NT2/D1 (cell line): ENCODE results near the gene RHOH.

Experiments used
- DNase-seq: peaks from one replicate; pipeline ENCODE4 v3.0.0-alpha.2; 2011; ENCODE audit warnings: low read depth, low spot score
- H3K27me3 ChIP-seq: 2 replicates; pipeline ENCODE4 v1.6.0; 2011; ENCODE audit warnings: mild to moderate bottlenecking; ENCODE audit not compliant: insufficient read length, insufficient read depth
- H3K36me3 ChIP-seq: 2 replicates; pipeline ENCODE4 v1.6.1; 2011; ENCODE audit warnings: mild to moderate bottlenecking, low read length, mixed read lengths; ENCODE audit not compliant: insufficient read depth, insufficient read length
- H3K4me1 ChIP-seq: 2 replicates; pipeline ENCODE4 v1.5.1; 2011; ENCODE audit not compliant: insufficient read depth, insufficient read length
- H3K4me3 ChIP-seq: 2 replicates; pipeline ENCODE4 v1.5.1; 2011; ENCODE audit warnings: low read depth; ENCODE audit not compliant: insufficient read length
- H3K9ac ChIP-seq: 2 replicates; pipeline ENCODE4 v1.6.0; 2011; ENCODE audit warnings: low read depth; ENCODE audit not compliant: insufficient read length
- H3K9me3 ChIP-seq: 2 replicates; pipeline ENCODE4 v1.5.1; 2011; ENCODE audit warnings: mild to moderate bottlenecking, low read length; ENCODE audit not compliant: insufficient read depth
- SUZ12 ChIP-seq: IDR thresholded peaks from 2 replicates; pipeline ENCODE4 v1.6.1; 2011; ENCODE audit not compliant: insufficient read length, insufficient read depth; ENCODE audit errors: extremely low read depth
- YY1 ChIP-seq: IDR thresholded peaks from 2 replicates; pipeline ENCODE4 v1.6.1; 2011; ENCODE audit not compliant: insufficient read length, insufficient read depth
- ZNF274 ChIP-seq: IDR thresholded peaks from 2 replicates; pipeline ENCODE4 v1.6.1; 2011; ENCODE audit warnings: mild to moderate bottlenecking, low read depth, low read length

Gene RHOH

DNA sequence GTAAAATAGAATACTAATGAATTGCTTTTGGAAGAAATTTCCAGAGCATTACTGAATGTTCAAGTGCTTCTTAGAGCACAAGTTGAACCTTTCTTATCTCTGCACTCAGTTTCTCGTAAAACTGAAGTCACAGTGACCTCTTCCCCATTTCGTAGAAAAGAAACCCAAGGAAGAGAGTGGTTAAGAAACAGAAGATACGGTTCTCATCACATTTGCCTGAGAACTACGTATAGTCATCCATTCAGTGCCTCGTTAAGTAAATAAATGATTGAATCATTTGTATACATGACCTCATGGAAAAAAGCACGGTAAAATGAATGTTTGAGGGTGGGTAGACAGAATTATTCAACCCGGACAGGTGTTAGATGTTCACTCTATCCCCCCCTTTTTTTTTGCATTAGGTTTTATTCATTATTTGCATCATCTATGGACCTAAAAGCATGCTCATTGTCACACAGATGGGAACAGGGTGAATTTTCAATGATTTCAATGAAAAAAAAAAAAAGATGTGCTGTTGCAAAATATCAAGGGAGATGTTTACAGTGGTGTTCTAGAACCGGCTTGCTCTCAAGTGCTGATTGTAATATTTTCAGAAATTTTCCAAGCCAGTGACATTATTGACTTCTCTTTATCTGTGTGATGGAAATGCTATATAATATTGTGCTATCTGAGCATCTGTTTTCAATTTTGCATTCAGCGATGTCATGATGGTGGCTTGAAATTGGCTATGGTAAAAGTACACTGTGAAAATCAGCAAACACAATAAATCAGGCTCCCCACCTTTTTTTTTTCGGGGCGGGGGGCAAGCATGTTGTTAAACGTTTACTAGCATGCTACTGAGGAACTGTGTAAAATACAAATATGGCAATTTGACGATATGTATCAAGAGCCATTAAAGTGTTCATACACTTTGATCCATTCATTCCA lies 4.3 kb downstream of the RHOH start:
- no peak for DNase-seq
- Histone ChIP-seq H3K27me3 (no peaks in the 10 kb centered on the region), H3K9me3 (no peaks in the 10 kb centered on the region), H3K4me3 (no peak overlapping the region), H3K4me1 (peaks cover 5% of the 10 kb centered on the region), H3K36me3 (no peaks in the 10 kb centered on the region), H3K9ac (no peak overlapping the region)
- TF ChIP-seq YY1 (no peak), SUZ12 (no peak), ZNF274 (no peak)

GRCh38 chr4:40201898-40202297 lies 5.1 kb downstream of the RHOH start:
- H3K4me1 ChIP-seq, result peaks cover 3% of the 10 kb centered on the region
- no peak overlapping the region for H3K9ac ChIP-seq
- TF ChIP-seq SUZ12 (no peak), YY1 (no peak)

DNA sequence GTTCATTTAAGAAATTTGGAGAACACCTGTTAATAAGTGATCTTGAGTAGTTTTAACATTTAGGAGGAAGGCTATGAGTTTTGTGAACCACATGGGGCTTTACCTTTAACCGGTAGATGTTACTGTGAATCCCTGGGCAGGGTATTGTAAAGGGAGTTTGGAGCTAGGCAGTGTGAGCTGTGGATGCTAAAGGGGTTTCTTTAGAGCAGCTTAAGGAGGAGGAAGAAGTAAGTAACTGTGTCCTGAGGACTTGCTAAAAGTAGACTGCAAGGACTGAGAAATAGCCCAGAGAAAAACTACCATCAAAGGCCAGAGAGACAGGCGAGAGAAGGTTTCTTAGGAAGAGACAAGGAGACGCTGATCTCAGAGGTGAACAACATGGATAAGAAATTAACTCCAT lies 5.6 kb downstream of the RHOH start:
- no peak for TF ChIP-seq ZNF274
- no peak for TF ChIP-seq YY1
- no peak for TF ChIP-seq SUZ12
- Histone ChIP-seq H3K4me1 (peaks cover 3% of the 10 kb centered on the region), H3K27me3 (no peaks in the 10 kb centered on the region), H3K36me3 (no peaks in the 10 kb centered on the region), H3K9ac (no peak overlapping the region), H3K9me3 (no peaks in the 10 kb centered on the region), H3K4me3 (no peak overlapping the region)
- DNase-seq, result no peak

More at GRCh38 chr4:40201898-40202297, 5.1 kb downstream of the RHOH start:
- Histone ChIP-seq H3K36me3 (no peaks in the 10 kb centered on the region), H3K4me3 (no peak overlapping the region), H3K27me3 (no peaks in the 10 kb centered on the region), H3K9me3 (no peaks in the 10 kb centered on the region)
- DNase-seq, result no peak

DNA sequence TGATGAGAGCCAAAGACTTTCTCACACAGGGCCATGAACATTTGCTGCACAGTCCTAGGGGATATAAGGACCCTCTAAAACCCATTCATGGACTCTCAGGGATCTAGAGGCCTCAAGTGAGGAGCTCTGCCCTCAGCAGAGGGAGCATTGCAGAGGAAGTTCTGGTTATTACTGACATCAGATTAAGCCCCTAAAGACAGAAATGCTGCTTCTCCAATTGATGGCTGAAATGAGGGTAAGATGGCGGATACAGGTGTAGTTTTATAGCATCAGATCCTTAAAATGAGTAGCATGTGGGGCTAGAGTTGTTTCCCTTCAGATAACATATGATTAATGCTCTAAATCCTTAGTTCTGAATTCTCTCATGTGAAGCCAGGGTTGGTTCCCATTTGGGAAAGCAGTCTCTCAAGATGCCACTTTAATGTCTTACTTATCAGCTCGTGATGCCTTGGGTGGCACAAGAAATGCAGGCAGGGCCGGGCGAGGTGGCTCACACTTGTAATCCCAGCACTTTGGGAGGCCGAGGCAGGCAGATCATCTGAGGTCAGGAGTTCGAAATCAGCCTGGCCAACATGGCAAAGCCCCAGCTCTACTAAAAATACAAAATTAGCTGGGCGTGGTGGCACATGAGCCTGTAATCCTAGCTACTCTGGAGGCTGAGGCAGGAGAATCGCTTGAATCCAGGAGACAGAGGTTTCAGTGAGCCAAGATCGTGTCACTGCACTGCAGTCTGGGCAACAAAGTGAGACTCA lies 7.9 kb downstream of the RHOH start:
- Histone ChIP-seq H3K9me3 (no peaks in the 10 kb centered on the region), H3K9ac (no peak overlapping the region), H3K36me3 (no peaks in the 10 kb centered on the region), H3K4me3 (no peak overlapping the region), H3K4me1 (no peaks in the 10 kb centered on the region), H3K27me3 (no peaks in the 10 kb centered on the region)
- TF ChIP-seq ZNF274 (no peak), YY1 (no peak), SUZ12 (no peak)
- no peak for DNase-seq

DNA sequence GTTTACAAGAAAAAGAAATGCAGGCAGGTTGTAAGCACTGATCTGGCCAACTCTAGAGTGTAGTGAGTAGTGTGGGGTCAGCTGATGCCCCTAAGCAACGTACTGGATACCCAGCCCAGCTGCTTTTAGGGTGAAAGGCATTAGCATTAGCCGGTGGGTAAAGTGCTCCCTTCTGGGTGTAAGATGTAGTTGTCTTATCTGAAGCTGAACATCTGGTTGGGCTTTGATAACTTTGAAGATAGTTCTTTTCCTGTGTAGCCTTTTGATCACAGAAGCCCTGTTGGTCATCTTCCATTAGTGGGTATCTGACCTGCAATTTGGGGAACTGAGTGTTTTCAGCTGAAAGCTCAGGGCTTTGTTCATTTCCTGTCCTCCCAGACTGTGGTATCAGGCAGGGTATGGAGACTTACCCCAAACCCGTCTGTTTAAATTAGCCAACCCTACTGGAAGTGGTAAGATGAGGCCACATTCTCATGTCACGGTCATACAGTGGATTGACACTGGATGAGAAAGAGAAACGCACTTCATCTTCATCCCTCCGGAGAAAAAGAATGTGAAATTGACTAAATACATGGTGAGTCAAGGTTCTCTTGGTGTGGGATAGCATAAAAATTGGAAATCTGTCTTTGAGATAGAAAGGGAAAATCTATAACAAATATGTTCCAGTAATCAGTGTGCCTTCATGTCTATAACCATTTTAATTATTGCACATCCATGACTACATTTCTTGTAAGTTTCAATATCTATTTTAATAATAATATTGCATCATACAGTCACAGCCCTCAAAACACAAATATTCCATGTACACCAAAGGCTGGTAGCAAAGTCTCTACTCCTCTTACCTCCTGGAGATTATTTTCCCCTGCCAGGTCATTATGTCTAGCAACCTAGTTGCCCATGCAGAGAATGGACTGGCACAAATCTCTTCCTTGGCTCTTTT lies 8.7 kb downstream of the RHOH start:
- Histone ChIP-seq H3K9ac (no peak overlapping the region), H3K4me3 (no peak overlapping the region), H3K27me3 (no peaks in the 10 kb centered on the region), H3K9me3 (no peaks in the 10 kb centered on the region), H3K36me3 (no peaks in the 10 kb centered on the region), H3K4me1 (no peaks in the 10 kb centered on the region)
- TF ChIP-seq SUZ12, result no peak
- TF ChIP-seq YY1, result no peak
- TF ChIP-seq ZNF274, result no peak
- no peak for DNase-seq

DNA sequence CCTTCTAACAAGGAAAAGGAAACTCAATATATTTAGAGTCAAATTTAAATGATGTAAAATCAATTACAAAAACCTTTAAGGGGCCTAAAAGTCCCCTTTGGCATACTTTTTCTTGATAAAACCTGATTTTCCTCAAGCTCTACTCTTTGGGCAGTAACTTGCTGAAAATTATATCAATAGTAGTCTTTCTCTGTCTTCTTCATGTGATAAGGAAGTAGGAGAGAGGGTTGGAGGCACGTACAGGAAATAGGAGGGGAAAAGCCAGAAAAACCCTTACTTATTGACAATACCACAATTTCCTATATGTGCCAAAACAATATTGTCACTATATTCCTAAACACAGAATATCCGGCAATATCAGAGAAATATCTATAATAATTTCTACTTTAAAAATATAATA lies 9.6 kb downstream of the RHOH start:
- H3K36me3 ChIP-seq, result no peaks in the 10 kb centered on the region
- TF ChIP-seq SUZ12 (no peak), ZNF274 (no peak), YY1 (no peak)
- no peak overlapping the region for H3K9ac ChIP-seq
- H3K4me1 ChIP-seq, result no peaks in the 10 kb centered on the region
- no peaks in the 10 kb centered on the region for H3K9me3 ChIP-seq
- no peaks in the 10 kb centered on the region for H3K27me3 ChIP-seq
- no peak overlapping the region for H3K4me3 ChIP-seq
- no peak for DNase-seq
